Measurements from ENCODE around the gene SCN4B. TPM values are rescaled to one million over a fixed set of nuclear protein-coding genes. Genes with fewer than 3 reads are reported as not detected.

SCN4B gene
- total RNA-seq, 1 experiment from 2014 or later = 1.6 TPM

DNA sequence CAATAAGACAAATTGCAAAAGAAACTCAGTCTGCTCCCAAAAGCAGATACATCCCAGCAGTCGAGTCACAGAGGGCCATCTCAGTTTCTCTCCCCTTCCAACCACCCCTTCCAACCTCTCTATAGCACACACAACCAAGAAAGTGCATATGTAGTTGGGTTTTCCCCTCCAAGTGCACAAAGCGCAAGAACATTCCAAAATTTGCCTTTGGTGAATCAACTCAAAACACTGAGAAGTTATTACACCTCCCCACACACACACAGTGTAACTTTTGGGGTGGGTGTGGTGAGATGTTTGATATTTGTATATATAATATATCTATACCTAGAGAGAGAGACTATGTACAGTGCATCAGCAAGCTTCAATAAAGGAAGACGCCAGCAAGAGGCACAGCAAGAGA, 10.2 kb upstream of the SCN4B start:
- Histone ChIP-seq H3K27me3 (ENCODE audit: insufficient read depth, low read length) (peaks cover 11% of the 10 kb centered on the region; the same call in 1 of the 2 replicates), H2BK15ac (ENCODE audit: low read depth, low read length) (no peak overlapping the region), H3K9ac (ENCODE audit: extremely low read depth, insufficient read length, low read length) (no peak overlapping the region), H2BK5ac (ENCODE audit: insufficient read length, low read length) (no peak overlapping the region), H3T11ph (ENCODE audit: low read length) (no peak overlapping the region), H2BK20ac (ENCODE audit: low read depth, low read length, poor library complexity, severe bottlenecking) (no peak overlapping the region), H3K56ac (ENCODE audit: insufficient read length, low read depth, low read length) (no peak overlapping the region), H4K8ac (replicated peaks; ENCODE audit: insufficient read length, low read depth, low read length) (no peak overlapping the region), H4K5ac (ENCODE audit: insufficient read length, low read depth, low read length) (no peak overlapping the region), H2AK5ac (ENCODE audit: insufficient read length, low read length) (no peak overlapping the region), H3K9me3 (ENCODE audit: control insufficient read depth, low read depth, low read length) (no peaks in the 10 kb centered on the region), H3K18ac (ENCODE audit: insufficient read length, low read depth, low read length) (no peak overlapping the region), H2AFZ (ENCODE audit: low read length) (no peak overlapping the region), H3K79me1 (ENCODE audit: insufficient read depth, low read depth, low read length, poor library complexity, severe bottlenecking) (no peaks in the 10 kb centered on the region), H3K4ac (ENCODE audit: low read depth, low read length) (no peak overlapping the region), H3K14ac (ENCODE audit: insufficient read depth, low read length) (no peak overlapping the region), H4K20me1 (ENCODE audit: control insufficient read depth, insufficient read depth, insufficient read length) (no peaks in the 10 kb centered on the region), H3K27ac (ENCODE audit: insufficient read length, low read depth, low read length) (no peak overlapping the region), H4K91ac (ENCODE audit: insufficient read length, low read depth, low read length) (no peak overlapping the region), H3K23ac (ENCODE audit: insufficient read length, low read depth, low read length) (no peak overlapping the region), H3K79me2 (ENCODE audit: insufficient read depth, low read length) (no peaks in the 10 kb centered on the region), H3K4me2 (ENCODE audit: insufficient read depth, insufficient read length, low read length) (no peak overlapping the region), H2BK120ac (ENCODE audit: low read depth, low read length, poor library complexity, severe bottlenecking) (no peak overlapping the region), H2BK12ac (ENCODE audit: insufficient read length, low read depth, low read length) (no peak overlapping the region), H3K23me2 (ENCODE audit: insufficient read length, low read depth, low read length, poor library complexity, severe bottlenecking) (no peaks in the 10 kb centered on the region), H3K4me1 (ENCODE audit: insufficient read depth, low read length) (peaks cover 3% of the 10 kb centered on the region; the same call in 1 of the 2 replicates)
- Mint-ChIP-seq H3K36me3 (ENCODE audit: insufficient read depth in 1 of 3, low read depth in 3 of 3) (no peaks in the 10 kb centered on the region), H3K4me3 (no peak overlapping the region), H3K27ac (no peak overlapping the region), H3K9me3 (no peaks in the 10 kb centered on the region), H3K27me3 (ENCODE audit: low read depth) (peaks cover 91% of the 10 kb centered on the region), H3K4me1 (peaks cover 8 to 14% of the 10 kb centered on the region in 2 experiments)
- no CpG with 5 or more reads among the region's 3 CpGs for WGBS (ENCODE audit: extremely low coverage, insufficient read length, low lambda C conversion rate)
- TF ChIP-seq, protein P1, sequence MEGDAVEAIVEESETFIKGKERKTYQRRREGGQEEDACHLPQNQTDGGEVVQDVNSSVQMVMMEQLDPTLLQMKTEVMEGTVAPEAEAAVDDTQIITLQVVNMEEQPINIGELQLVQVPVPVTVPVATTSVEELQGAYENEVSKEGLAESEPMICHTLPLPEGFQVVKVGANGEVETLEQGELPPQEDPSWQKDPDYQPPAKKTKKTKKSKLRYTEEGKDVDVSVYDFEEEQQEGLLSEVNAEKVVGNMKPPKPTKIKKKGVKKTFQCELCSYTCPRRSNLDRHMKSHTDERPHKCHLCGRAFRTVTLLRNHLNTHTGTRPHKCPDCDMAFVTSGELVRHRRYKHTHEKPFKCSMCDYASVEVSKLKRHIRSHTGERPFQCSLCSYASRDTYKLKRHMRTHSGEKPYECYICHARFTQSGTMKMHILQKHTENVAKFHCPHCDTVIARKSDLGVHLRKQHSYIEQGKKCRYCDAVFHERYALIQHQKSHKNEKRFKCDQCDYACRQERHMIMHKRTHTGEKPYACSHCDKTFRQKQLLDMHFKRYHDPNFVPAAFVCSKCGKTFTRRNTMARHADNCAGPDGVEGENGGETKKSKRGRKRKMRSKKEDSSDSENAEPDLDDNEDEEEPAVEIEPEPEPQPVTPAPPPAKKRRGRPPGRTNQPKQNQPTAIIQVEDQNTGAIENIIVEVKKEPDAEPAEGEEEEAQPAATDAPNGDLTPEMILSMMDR (conservative IDR thresholded peaks at IDR 0.05) = no peak
- no peak for DNase-seq
